Measurements from ENCODE around the gene SPATA19. TPM values are rescaled to one million over a fixed set of nuclear protein-coding genes. Genes with fewer than 3 reads are reported as not detected.
A peak's percentile ranks its signal among the peaks of the same experiment; 100 is the strongest.

SPATA19 gene
- total RNA-seq, 2 experiments from 2014 or later = not detected

GRCh38 chr11:133832096-133832990 is 13.0 kb downstream of the SPATA19 start:
- H3K4me3 Mint-ChIP-seq = no peak overlapping the region
- peaks cover 3% of the 10 kb centered on the region for H3K27me3 Mint-ChIP-seq
- CTCF ChIA-PET = no interaction called here
- no peaks in the 10 kb centered on the region for H3K36me3 Mint-ChIP-seq
- peaks cover 3% of the 10 kb centered on the region for H3K4me1 Mint-ChIP-seq
- H3K9me3 Mint-ChIP-seq (ENCODE audit: low read depth) = no peaks in the 10 kb centered on the region
- no peak overlapping the region for H3K27ac Mint-ChIP-seq
- ATAC-seq (no peak), DNase-seq (no peak)

DNA sequence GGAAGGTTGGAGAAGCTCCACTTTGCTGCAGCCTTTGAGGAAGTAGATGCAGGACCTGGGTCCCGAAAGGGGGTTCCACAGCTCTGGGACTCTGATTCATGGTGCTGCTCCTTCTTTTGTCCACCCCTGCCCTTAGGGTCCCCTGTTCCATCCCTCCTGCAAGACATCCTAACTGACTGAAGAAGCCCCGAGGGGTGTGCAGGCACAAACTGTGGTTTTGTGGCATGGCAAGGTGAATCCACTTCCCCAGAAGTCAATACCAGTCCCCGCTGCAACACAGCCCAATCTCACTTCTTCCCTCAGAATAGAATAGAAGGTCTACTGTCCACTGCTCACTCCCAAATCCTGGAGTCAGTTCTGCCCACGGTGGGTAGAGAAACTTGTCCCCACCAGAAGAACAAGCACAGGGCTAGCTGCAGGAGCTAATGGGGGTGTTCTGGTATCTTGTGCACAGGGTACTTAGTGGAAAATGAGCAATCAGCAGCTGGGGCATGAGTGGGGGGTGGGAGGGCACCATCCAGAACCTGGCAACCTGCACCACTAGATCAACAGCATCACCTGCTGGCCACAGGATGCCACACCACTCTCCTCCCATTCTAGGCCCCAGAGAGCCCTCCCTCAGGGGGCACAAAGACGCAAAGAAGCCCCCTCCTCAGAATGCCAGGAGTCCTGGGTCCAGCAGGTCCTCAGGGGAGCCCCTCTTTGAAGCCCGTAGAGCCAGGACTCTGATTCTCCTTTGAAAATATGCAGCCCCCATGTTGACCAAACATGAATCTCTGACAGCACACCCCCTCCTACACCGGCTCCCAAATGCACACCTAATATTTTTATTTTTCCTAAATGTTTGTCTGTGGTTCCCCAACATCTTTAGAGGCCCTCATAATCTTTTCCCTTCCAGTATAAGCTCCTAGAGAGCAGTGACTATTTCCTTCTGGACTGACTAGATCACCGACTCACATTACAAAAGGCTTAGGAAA is 14.1 kb downstream of the SPATA19 start:
- Mint-ChIP-seq H3K27me3 (no peaks in the 10 kb centered on the region), H3K9me3 (ENCODE audit: low read depth) (no peaks in the 10 kb centered on the region), H3K36me3 (no peaks in the 10 kb centered on the region), H3K4me1 (peaks cover 3% of the 10 kb centered on the region), H3K4me3 (no peak overlapping the region), H3K27ac (no peak overlapping the region)
- ATAC-seq (no peak), DNase-seq (no peak)
- CTCF ChIA-PET = no interaction called here

GRCh38 chr11:133829566-133829965 is 15.7 kb downstream of the SPATA19 start:
- no peaks in the 10 kb centered on the region for H3K9me3 Mint-ChIP-seq (ENCODE audit: low read depth)
- ATAC-seq (no peak), DNase-seq (peak; percentile 14)
- no peak overlapping the region for H3K4me3 Mint-ChIP-seq
- H3K27ac Mint-ChIP-seq = no peak overlapping the region
- H3K4me1 Mint-ChIP-seq = no peaks in the 10 kb centered on the region
- no peaks in the 10 kb centered on the region for H3K27me3 Mint-ChIP-seq
- CTCF ChIA-PET = no interaction called here
- no peaks in the 10 kb centered on the region for H3K36me3 Mint-ChIP-seq

DNA sequence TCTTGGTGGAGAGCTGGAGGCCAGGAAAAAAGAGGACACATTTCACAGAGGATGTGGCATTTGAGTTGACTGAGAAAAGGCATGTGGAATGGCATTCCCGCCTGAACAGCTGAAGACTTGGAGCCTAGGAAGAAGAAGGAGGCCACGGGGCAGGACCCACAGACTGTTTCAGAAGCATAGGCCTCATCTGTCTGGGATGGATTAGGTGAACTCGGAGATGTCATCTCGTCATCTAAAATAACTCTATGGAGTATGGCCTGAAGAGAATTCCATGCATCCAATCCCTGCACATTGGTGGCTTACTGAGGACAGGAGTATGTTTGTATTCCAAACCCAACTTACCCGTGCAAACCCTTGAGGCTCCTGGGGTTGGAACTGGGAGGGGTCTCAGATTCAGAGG is 16.4 kb downstream of the SPATA19 start:
- Mint-ChIP-seq H3K27ac (no peak overlapping the region), H3K27me3 (no peaks in the 10 kb centered on the region), H3K4me1 (no peaks in the 10 kb centered on the region), H3K36me3 (no peaks in the 10 kb centered on the region), H3K9me3 (ENCODE audit: low read depth) (no peaks in the 10 kb centered on the region), H3K4me3 (no peak overlapping the region)
- DNase-seq (no peak), ATAC-seq (no peak)
- CTCF ChIA-PET = no interaction called here

DNA sequence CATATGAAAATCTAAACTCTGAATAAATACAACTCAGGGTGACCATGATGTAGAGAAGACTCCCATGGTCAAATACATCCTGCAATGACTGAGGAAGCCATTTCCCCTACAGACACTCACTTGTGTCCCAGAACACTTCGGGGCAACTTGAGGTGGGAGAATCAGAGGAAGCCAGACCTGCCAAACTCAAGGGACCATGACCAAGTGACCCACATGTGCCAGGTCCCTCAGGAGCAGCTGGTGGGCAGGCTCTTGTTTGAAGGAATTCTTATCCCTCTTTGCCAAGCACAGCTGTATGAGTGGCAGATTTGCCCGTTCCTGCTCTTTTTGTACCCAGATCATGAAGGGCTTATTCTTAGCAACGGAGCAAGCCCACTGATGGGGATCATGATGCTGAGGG is 17.8 kb downstream of the SPATA19 start:
- H3K27ac Mint-ChIP-seq = no peak overlapping the region
- no peaks in the 10 kb centered on the region for H3K9me3 Mint-ChIP-seq (ENCODE audit: low read depth)
- H3K4me3 Mint-ChIP-seq = no peak overlapping the region
- CTCF ChIA-PET = no interaction called here
- DNase-seq = no peak
- no peak for ATAC-seq
- H3K36me3 Mint-ChIP-seq = no peaks in the 10 kb centered on the region
- no peaks in the 10 kb centered on the region for H3K4me1 Mint-ChIP-seq
- no peaks in the 10 kb centered on the region for H3K27me3 Mint-ChIP-seq

DNA sequence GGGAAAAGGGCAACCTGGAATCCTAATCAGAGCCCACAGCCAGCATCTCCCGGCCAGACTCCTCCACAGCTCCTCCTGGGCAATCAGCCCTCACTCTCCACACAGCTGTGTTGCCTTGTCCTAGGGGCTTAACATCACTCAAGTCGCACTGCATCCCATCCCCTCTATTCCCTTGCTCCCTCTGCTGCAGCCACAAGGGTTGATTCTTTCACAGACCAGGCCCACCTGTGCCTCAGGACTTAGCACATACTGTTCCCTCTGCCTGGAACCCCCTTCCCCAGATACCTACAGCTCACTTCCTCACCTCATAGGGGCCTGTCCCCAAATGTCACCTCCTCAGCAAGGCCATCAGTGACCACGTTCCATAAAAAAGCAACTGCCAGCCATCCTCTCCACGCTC is 18.4 kb downstream of the SPATA19 start:
- Mint-ChIP-seq H3K27ac (no peak overlapping the region), H3K27me3 (no peaks in the 10 kb centered on the region), H3K4me3 (no peak overlapping the region), H3K9me3 (ENCODE audit: low read depth) (no peaks in the 10 kb centered on the region), H3K4me1 (no peaks in the 10 kb centered on the region), H3K36me3 (no peaks in the 10 kb centered on the region)
- ATAC-seq = no peak
- peak; percentile 8 for DNase-seq
- CTCF ChIA-PET = no interaction called here

DNA sequence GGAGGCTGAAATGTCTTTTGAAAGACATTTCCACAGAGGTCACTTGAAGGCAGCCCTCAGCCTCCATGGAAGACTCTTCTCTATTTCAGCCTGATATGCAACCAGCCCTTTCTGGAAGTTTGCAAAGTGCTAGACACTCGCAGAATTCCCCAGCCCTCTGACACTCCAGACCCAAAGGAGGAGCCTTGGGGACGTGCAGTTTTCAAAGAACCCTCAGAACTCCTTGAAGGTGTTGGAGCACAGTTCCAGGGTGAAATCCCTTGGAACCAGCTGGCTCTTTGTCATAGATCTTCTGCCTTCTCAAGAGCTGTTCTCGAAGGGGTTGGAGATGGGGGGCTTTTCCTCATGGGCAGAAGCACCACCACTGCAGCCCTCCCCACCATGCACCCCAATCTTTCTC is 19.6 kb downstream of the SPATA19 start:
- Mint-ChIP-seq H3K27ac (no peak overlapping the region), H3K4me3 (no peak overlapping the region), H3K36me3 (no peaks in the 10 kb centered on the region), H3K27me3 (no peaks in the 10 kb centered on the region), H3K9me3 (ENCODE audit: low read depth) (no peaks in the 10 kb centered on the region), H3K4me1 (no peaks in the 10 kb centered on the region)
- DNase-seq (peak; percentile 25), ATAC-seq (no peak)
- CTCF ChIA-PET = no interaction called here

DNA sequence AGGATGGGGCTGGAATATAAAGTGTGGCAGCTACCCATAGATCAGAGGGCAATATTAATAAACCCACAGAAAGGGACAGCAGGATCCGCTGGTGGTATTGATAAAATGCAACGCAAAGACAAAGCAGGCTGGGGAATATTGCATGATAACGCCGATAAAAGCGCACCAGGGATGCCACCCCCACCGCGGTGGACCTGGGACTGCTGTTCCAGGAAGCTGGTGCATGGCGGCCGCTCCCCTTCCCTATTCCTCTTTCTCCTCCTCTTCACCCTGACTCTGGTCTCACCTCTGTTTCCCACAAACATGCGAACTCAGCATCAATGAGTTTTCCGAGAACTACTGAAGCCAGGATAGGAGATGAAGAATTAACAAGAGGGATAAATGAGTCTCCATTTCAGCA is 20.2 kb downstream of the SPATA19 start:
- DNase-seq = peak; percentile 27
- CTCF ChIA-PET = no interaction called here
- H3K36me3 Mint-ChIP-seq = no peaks in the 10 kb centered on the region

DNA sequence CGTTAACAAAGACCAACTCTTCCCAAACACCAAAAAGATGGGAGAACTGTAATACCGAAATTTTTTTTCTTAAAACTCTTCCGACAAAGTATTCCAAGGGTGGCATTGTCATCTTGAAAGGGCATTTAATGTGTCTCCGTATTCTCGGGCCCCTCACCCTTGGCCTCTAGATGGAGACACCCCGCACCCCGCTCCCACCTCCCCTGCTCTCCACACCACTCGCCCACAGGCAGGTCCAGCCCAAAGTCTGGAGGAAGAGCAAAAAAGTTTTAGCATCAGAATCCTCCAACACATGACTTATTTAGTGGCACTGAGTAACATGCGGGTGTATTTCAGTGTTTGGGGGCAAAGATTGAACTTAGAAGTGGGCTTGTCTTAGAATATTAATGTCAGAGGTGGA is 20.7 kb downstream of the SPATA19 start:
- Mint-ChIP-seq H3K4me1 (no peaks in the 10 kb centered on the region), H3K4me3 (no peak overlapping the region), H3K27ac (no peak overlapping the region), H3K36me3 (no peaks in the 10 kb centered on the region), H3K27me3 (no peaks in the 10 kb centered on the region), H3K9me3 (ENCODE audit: low read depth) (no peaks in the 10 kb centered on the region)
- DNase-seq = peak; percentile 9
- CTCF ChIA-PET = no interaction called here
- no peak for ATAC-seq

More for the DNA sequence above, 20.2 kb downstream of the SPATA19 start:
- Mint-ChIP-seq H3K27me3 (no peaks in the 10 kb centered on the region), H3K4me1 (no peaks in the 10 kb centered on the region), H3K9me3 (ENCODE audit: low read depth) (no peaks in the 10 kb centered on the region), H3K27ac (no peak overlapping the region), H3K4me3 (no peak overlapping the region)
- ATAC-seq = no peak

DNA sequence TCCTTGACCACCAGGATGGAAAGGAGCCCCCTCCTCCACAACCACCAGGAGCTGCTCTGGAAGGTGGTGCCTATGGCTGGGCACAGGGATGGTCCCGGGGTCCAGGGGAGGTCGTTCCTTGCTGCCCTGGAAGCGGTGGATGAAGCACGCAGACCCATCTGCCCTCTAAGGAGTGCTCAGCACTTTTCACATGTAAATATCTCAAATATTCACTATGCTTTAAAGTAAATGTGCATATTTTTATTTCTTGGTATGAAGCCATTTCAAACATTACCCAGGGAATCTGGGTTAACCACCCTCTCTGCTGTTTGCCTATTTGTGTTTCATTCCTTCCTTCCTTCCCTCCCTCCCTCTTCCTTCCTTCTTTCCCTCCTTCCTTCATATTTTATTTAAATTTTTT is 21.7 kb downstream of the SPATA19 start:
- ATAC-seq (no peak), DNase-seq (no peak)
- Mint-ChIP-seq H3K27ac (no peak overlapping the region), H3K27me3 (no peaks in the 10 kb centered on the region), H3K4me3 (no peak overlapping the region), H3K36me3 (no peaks in the 10 kb centered on the region), H3K9me3 (ENCODE audit: low read depth) (no peaks in the 10 kb centered on the region), H3K4me1 (no peaks in the 10 kb centered on the region)
- CTCF ChIA-PET = no interaction called here

DNA sequence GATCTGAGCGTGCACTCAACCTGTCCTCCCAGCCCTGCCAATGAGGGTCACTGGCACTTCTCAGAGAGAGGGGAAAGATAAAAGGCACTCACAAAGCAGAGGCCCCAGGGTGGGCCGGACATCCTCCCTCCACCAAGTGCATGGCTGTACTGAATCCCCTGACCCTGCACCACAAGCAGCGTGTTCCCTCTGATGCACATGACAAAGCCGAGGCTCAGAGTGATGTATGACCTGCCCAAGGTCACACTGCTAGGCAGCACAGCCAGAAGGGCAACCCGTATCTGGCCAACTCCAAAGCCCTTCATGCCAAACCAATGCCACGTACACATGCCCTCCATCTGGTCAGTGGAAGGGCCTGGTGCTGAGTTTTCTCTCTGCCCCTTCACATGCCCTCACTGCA is 22.1 kb downstream of the SPATA19 start:
- Mint-ChIP-seq H3K4me3 (no peak overlapping the region), H3K9me3 (ENCODE audit: low read depth) (no peaks in the 10 kb centered on the region), H3K27me3 (no peaks in the 10 kb centered on the region), H3K36me3 (no peaks in the 10 kb centered on the region), H3K27ac (no peak overlapping the region), H3K4me1 (no peaks in the 10 kb centered on the region)
- DNase-seq = peak; percentile 25
- no peak for ATAC-seq
- CTCF ChIA-PET = no interaction called here

- CTCF ChIA-PET = interaction anchor here (1.0 to 2.1 kb wide), 4 partner anchors 14 to 743 kb away, joined by 3 to 10 read pairs (median 6); no protein-coding TSS in a partner anchor
- H3K27me3 Mint-ChIP-seq = no peaks in the 10 kb centered on the region
- no peak overlapping the region for H3K4me3 Mint-ChIP-seq
- no peaks in the 10 kb centered on the region for H3K4me1 Mint-ChIP-seq
- no peaks in the 10 kb centered on the region for H3K36me3 Mint-ChIP-seq
- no peaks in the 10 kb centered on the region for H3K9me3 Mint-ChIP-seq (ENCODE audit: low read depth)
- DNase-seq (peak; percentile 48), ATAC-seq (no peak)
- H3K27ac Mint-ChIP-seq = no peak overlapping the region
Measured at GRCh38 chr11:133821776-133822175, 23.5 kb downstream of the SPATA19 start.

GRCh38 chr11:133819746-133820315 is 25.5 kb downstream of the SPATA19 start:
- ATAC-seq (no peak), DNase-seq (peak; percentile 35)
- Mint-ChIP-seq H3K4me3 (no peak overlapping the region), H3K9me3 (ENCODE audit: low read depth) (no peaks in the 10 kb centered on the region), H3K27me3 (no peaks in the 10 kb centered on the region), H3K4me1 (no peaks in the 10 kb centered on the region), H3K36me3 (no peaks in the 10 kb centered on the region), H3K27ac (no peak overlapping the region)
- CTCF ChIA-PET = no interaction called here
